Right atrium auricular region (tissue), 2 donors: ENCODE data around the gene USP8. TPM values are rescaled to one million over a fixed set of nuclear protein-coding genes. Genes with fewer than 3 reads are reported as not detected.

Source experiments
- DNase-seq: peaks from one replicate; pipeline ENCODE4 v3.0.0-alpha.2; 2019; ENCODE audit warnings: low spot score
- H3K27ac ChIP-seq, 2 donors: fragments of 200-600 bp; sonication (generic); 1 replicate in 1 of 2; 2 replicates in 1 of 2; pipeline ENCODE4 v1.5.1; 2016 to 2019
- H3K27me3 ChIP-seq, 2 donors: fragments of 200-600 bp; sonication (generic); one replicate each; pipeline versions ENCODE4 v1.5.1 to v1.6.0; 2017 to 2019
- H3K36me3 ChIP-seq: fragments of 200-600 bp; sonication (generic); one replicate; pipeline ENCODE4 v1.5.1; 2016
- H3K4me1 ChIP-seq, 2 donors: fragments of 200-600 bp; sonication (generic); one replicate each; pipeline versions ENCODE4 v1.5.1 to v1.6.0; 2017 to 2019
- H3K4me3 ChIP-seq, 2 donors: fragments of 200-600 bp; sonication (generic); 1 replicate in 1 of 2; 2 replicates in 1 of 2; pipeline ENCODE4 v1.5.1; 2017 to 2019; ENCODE audit warnings: mild to moderate bottlenecking in 1 of 2, moderate library complexity in 1 of 2
- H3K9me3 ChIP-seq, 2 donors: fragments of 200-600 bp; sonication (generic); one replicate each; pipeline ENCODE4 v1.5.1; 2019
- CTCF ChIP-seq, 2 donors: fragments of 200-600 bp; sonication (generic); IDR thresholded peaks; one replicate each; pipeline ENCODE4 v1.5.1; 2019; ENCODE audit warnings: antibody characterized with exemption in 2 of 2
- total RNA-seq, 2 donors: library from RNA; depleted of rRNA; stranded (reverse); fragments of >200 nt; gene quantifications; one replicate each; pipeline ENCODE4 v1.1.0, GENCODE V29; 2016

USP8 gene
- total RNA-seq, 2 donors from 2014 or later: 25.0 to 46.5 TPM

GRCh38 chr15:50563756-50564155 is 139.6 kb downstream of the USP8 start:
- no peak for TF ChIP-seq CTCF (IDR thresholded peaks at IDR 0.05)
- Histone ChIP-seq H3K4me1 (no peaks in the 10 kb centered on the region), H3K9me3 (no peaks in the 10 kb centered on the region), H3K27ac (no peak overlapping the region), H3K36me3 (peaks cover 64% of the 10 kb centered on the region), H3K27me3 (no peaks in the 10 kb centered on the region), H3K4me3 (no peak overlapping the region)
- no peak for DNase-seq

Other genes starting within 250 kb of the USP8 start
- gene SLC27A2, start 242.2 kb upstream of the USP8 start, total RNA-seq: not detected
- gene HDC, start 158.7 kb upstream of the USP8 start, total RNA-seq: not detected
- gene GABPB1, start 69.2 kb upstream of the USP8 start, total RNA-seq: 10 to 100 TPM; 11.5 to 13.9 TPM
- gene USP50, start 122.3 kb downstream of the USP8 start, total RNA-seq: not detected